K562 (cell line): ENCODE measurements around the gene ST6GALNAC2. TPM values are rescaled to one million over a fixed set of nuclear protein-coding genes. Genes with fewer than 3 reads are reported as not detected.

Experiments used
- BCL6 ChIP-seq: fragments of 250-450 bp; sonication (Bioruptor Pico); IDR thresholded peaks from 2 replicates; pipeline ENCODE4 v1.4.0; 2020
- BRD4 ChIP-seq: fragments of 200-600 bp; sonication (generic); IDR thresholded peaks from 2 replicates; pipeline ENCODE4 v1.6.1; 2017; ENCODE audit warnings: inconsistent platforms
- DMBX1 ChIP-seq: fragments of 250-450 bp; sonication (Bioruptor Pico); IDR thresholded peaks from 2 replicates; pipeline ENCODE4 v1.8.0; 2022; ENCODE audit warnings: inconsistent platforms, mild to moderate bottlenecking, moderate library complexity, borderline replicate concordance
- HCFC1 ChIP-seq: IDR thresholded peaks from 2 replicates; pipeline ENCODE4 v1.6.1; 2012; ENCODE audit warnings: low read depth, low read length, improper control_type of control experiment
- HMG20A ChIP-seq: fragments of 450-650 bp; formaldehyde crosslinking; conservative IDR thresholded peaks from 2 replicates; pipeline ENCODE4 v1.4.0; 2020; ENCODE audit warnings: mild to moderate bottlenecking, mixed read lengths
- HNRNPH1 ChIP-seq: fragments of 200-400 bp; formaldehyde crosslinking; optimal IDR thresholded peaks from 2 replicates; pipeline ENCODE3; 2017; ENCODE audit warnings: low read depth, mild to moderate bottlenecking, low read length, moderate library complexity
- IRF2 ChIP-seq: sonication (generic); formaldehyde crosslinking; IDR thresholded peaks from 2 replicates; pipeline ENCODE4 v1.8.1; 2022; ENCODE audit warnings: mild to moderate bottlenecking, missing genetic modification reagents
- KAT2B ChIP-seq: IDR thresholded peaks from one replicate; pipeline ENCODE4 v1.6.1; 2012; ENCODE audit warnings: low read depth, mild to moderate bottlenecking, control low read depth, inconsistent platforms, low read length, moderate library complexity
- KLF6 ChIP-seq: fragments of 250-450 bp; sonication (Bioruptor Pico); IDR thresholded peaks from 2 replicates; pipeline ENCODE4 v1.4.0; 2020; ENCODE audit warnings: mild to moderate bottlenecking, moderate library complexity, borderline replicate concordance
- LCOR ChIP-seq: sonication (generic); formaldehyde crosslinking; IDR thresholded peaks from 2 replicates; pipeline ENCODE4 v1.8.0; 2022; ENCODE audit warnings: mild to moderate bottlenecking, missing genetic modification reagents
- NFRKB ChIP-seq: fragments of 450-650 bp; IDR thresholded peaks from 2 replicates; pipeline ENCODE4 v1.6.1; 2016; ENCODE audit warnings: low read depth
- PCBP2 ChIP-seq: fragments of 200-400 bp; formaldehyde crosslinking; IDR thresholded peaks from 2 replicates; pipeline ENCODE4 v1.6.1; 2018; ENCODE audit warnings: low read length, low read depth, mild to moderate bottlenecking, moderate library complexity; ENCODE audit not compliant: poor library complexity, severe bottlenecking
- RBM17 ChIP-seq: fragments of 200-400 bp; formaldehyde crosslinking; IDR thresholded peaks from 2 replicates; pipeline ENCODE4 v1.6.1; 2017; ENCODE audit warnings: low read depth, mild to moderate bottlenecking, low read length, borderline replicate concordance
- SMAD2 ChIP-seq: fragments of 150-350 bp; IDR thresholded peaks from 2 replicates; pipeline ENCODE4 v1.6.1; 2014; ENCODE audit warnings: low read depth, mild to moderate bottlenecking, low read length
- SMARCC2 ChIP-seq: fragments of 450-650 bp; IDR thresholded peaks from 2 replicates; pipeline ENCODE4 v1.6.1; 2017; ENCODE audit warnings: antibody characterized with exemption, moderate library complexity, mild to moderate bottlenecking, low read depth
- TAF1 ChIP-seq: IDR thresholded peaks from 2 replicates; pipeline ENCODE4 v1.6.1; 2011; ENCODE audit warnings: mild to moderate bottlenecking, low read length, moderate library complexity; ENCODE audit not compliant: insufficient read depth, control insufficient read depth, severe bottlenecking; ENCODE audit errors: extremely low read depth
- TARDBP ChIP-seq: fragments of 450-650 bp; IDR thresholded peaks from 2 replicates; pipeline ENCODE4 v1.6.1; 2016
- WHSC1 ChIP-seq: IDR thresholded peaks from one replicate; pipeline ENCODE4 v1.6.1; 2012; ENCODE audit warnings: low read length, control low read depth, inconsistent platforms
- ZNF347 ChIP-seq: fragments of 450-650 bp; formaldehyde crosslinking; IDR thresholded peaks from 2 replicates; pipeline ENCODE4 v1.4.0; 2020; ENCODE audit warnings: low read depth, mild to moderate bottlenecking, moderate library complexity
- polyA plus RNA-seq, 8 experiments: library from polyadenylated mRNA; depleted of rRNA in 4 of 8; stranded (reverse) in 5 of 8; unstranded in 3 of 8; fragments of >200 nt; fragmentation: Nextera tagmentation in 2 of 8; fragmentation: Illumina TruSeq in 1 of 8; extraction: Ambion mirVana in 2 of 8; extraction: Trizol in 1 of 8; gene quantifications; 2 replicates each; pipeline versions ENCODE4 v1.2.1 to v1.2.3, GENCODE V29; 2011 to 2014; ENCODE audit warnings: inconsistent platforms in 1 of 8, missing spikeins in 1 of 8
- total RNA-seq, 7 experiments: library from RNA; depleted of rRNA in 6 of 7; stranded (reverse); fragments of >200 nt in 6 of 7; fragmentation: Illumina TruSeq in 2 of 7; extraction: Trizol in 2 of 7; gene quantifications; 2 replicates each; pipeline versions ENCODE4 v1.2.1 to v1.2.3, GENCODE V29; 2011 to 2021; ENCODE audit warnings: low replicate concordance in 1 of 7
- TF ChIP-seq, protein P1 (sequence below): fragments of 250-450 bp; sonication (Bioruptor Pico); IDR thresholded peaks from 2 replicates; pipeline ENCODE4 v1.8.0; 2022; ENCODE audit warnings: inconsistent platforms
- TF ChIP-seq, protein P2 (sequence below), 2 experiments: fragments of 250-450 bp in 1 of 2; fragments of 450-650 bp in 1 of 2; sonication (Bioruptor Pico) in 1 of 2; IDR thresholded peaks; 2 replicates each; pipeline versions ENCODE4 v1.6.1 to v1.8.0; 2016 to 2021; ENCODE audit warnings: mild to moderate bottlenecking in 2 of 2, moderate library complexity in 2 of 2, missing compliant biosample characterization in 1 of 2, missing genetic modification characterization in 1 of 2
- TF ChIP-seq, protein P3 (sequence below): fragments of 450-650 bp; IDR thresholded peaks from 2 replicates; pipeline ENCODE4 v1.6.1; 2018; ENCODE audit not compliant: partially characterized antibody
- TF ChIP-seq, protein P4 (sequence below): IDR thresholded peaks from 2 replicates; pipeline ENCODE4 v1.6.1; 2014; ENCODE audit warnings: antibody characterized with exemption

Gene ST6GALNAC2
- total and polyA plus RNA-seq, 9 of the 15 experiments (the other 6 are each of a cell fraction or from before 2014, with no cell fraction given), result 0.18 TPM; not detected in 8

DNA sequence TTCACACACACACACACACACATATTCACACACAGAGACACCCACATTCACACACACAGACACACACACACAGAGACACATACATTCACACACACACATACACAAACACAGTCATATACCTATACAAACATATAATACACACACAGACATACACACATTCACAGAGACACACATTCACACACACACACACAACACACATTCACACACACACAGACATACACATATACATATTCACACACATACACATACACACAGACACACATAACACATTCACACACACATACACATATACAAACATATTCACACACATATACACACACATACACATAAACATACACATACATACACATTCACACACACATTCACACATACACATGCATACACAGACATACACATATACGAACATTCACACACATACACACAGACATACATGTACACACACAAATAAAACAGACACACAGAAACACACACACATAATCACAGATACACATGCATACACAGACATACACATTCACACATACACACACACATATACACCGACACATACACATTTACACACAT, 37.9 kb downstream of the ST6GALNAC2 start (continued):
- TF ChIP-seq, protein P1, sequence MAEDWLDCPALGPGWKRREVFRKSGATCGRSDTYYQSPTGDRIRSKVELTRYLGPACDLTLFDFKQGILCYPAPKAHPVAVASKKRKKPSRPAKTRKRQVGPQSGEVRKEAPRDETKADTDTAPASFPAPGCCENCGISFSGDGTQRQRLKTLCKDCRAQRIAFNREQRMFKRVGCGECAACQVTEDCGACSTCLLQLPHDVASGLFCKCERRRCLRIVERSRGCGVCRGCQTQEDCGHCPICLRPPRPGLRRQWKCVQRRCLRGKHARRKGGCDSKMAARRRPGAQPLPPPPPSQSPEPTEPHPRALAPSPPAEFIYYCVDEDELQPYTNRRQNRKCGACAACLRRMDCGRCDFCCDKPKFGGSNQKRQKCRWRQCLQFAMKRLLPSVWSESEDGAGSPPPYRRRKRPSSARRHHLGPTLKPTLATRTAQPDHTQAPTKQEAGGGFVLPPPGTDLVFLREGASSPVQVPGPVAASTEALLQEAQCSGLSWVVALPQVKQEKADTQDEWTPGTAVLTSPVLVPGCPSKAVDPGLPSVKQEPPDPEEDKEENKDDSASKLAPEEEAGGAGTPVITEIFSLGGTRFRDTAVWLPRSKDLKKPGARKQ (CRISPR knock-in tag), result no peak
- no peak for TF ChIP-seq HCFC1
- no peak for TF ChIP-seq KAT2B
- TF ChIP-seq BCL6 (CRISPR knock-in tag), result no peak
- TF ChIP-seq, protein P2, sequence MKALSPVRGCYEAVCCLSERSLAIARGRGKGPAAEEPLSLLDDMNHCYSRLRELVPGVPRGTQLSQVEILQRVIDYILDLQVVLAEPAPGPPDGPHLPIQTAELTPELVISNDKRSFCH (CRISPR knock-in tag; IDR thresholded peaks at IDR 0.05), result no peak
- TF ChIP-seq, protein P2 (tag; IDR thresholded peaks at IDR 0.05), result no peak
- TF ChIP-seq LCOR (CRISPR knock-in tag), result no peak
- no peak for TF ChIP-seq BRD4
- TF ChIP-seq NFRKB, result no peak
- no peak for TF ChIP-seq SMAD2
- TF ChIP-seq TAF1, result no peak
- TF ChIP-seq DMBX1, result no peak
- no peak for TF ChIP-seq WHSC1
- TF ChIP-seq PCBP2, result no peak
- no peak for TF ChIP-seq SMARCC2
- TF ChIP-seq KLF6 (CRISPR knock-in tag), result no peak
- no peak for TF ChIP-seq RBM17
- no peak for TF ChIP-seq HNRNPH1
- TF ChIP-seq TARDBP, result peak; percentile 17; the same call in 1 of the 2 replicates
- no peak for TF ChIP-seq IRF2 (CRISPR knock-in tag)
- TF ChIP-seq, protein P3, sequence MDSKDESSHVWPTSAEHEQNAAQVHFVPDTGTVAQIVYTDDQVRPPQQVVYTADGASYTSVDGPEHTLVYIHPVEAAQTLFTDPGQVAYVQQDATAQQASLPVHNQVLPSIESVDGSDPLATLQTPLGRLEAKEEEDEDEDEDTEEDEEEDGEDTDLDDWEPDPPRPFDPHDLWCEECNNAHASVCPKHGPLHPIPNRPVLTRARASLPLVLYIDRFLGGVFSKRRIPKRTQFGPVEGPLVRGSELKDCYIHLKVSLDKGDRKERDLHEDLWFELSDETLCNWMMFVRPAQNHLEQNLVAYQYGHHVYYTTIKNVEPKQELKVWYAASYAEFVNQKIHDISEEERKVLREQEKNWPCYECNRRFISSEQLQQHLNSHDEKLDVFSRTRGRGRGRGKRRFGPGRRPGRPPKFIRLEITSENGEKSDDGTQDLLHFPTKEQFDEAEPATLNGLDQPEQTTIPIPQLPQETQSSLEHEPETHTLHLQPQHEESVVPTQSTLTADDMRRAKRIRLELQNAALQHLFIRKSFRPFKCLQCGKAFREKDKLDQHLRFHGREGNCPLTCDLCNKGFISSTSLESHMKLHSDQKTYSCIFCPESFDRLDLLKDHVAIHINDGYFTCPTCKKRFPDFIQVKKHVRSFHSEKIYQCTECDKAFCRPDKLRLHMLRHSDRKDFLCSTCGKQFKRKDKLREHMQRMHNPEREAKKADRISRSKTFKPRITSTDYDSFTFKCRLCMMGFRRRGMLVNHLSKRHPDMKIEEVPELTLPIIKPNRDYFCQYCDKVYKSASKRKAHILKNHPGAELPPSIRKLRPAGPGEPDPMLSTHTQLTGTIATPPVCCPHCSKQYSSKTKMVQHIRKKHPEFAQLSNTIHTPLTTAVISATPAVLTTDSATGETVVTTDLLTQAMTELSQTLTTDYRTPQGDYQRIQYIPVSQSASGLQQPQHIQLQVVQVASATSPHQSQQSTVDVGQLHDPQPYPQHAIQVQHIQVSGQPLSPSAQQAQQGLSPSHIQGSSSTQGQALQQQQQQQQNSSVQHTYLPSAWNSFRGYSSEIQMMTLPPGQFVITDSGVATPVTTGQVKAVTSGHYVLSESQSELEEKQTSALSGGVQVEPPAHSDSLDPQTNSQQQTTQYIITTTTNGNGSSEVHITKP, result peak; percentile 20
- TF ChIP-seq HMG20A, result no peak
- TF ChIP-seq, protein P4, sequence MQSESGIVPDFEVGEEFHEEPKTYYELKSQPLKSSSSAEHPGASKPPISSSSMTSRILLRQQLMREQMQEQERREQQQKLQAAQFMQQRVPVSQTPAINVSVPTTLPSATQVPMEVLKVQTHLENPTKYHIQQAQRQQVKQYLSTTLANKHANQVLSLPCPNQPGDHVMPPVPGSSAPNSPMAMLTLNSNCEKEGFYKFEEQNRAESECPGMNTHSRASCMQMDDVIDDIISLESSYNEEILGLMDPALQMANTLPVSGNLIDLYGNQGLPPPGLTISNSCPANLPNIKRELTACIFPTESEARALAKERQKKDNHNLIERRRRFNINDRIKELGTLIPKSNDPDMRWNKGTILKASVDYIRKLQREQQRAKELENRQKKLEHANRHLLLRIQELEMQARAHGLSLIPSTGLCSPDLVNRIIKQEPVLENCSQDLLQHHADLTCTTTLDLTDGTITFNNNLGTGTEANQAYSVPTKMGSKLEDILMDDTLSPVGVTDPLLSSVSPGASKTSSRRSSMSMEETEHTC, result no peak
- no peak for TF ChIP-seq ZNF347
